Measurements from ENCODE around the gene BOK. TPM values are rescaled to one million over a fixed set of nuclear protein-coding genes. Genes with fewer than 3 reads are reported as not detected.

Gene BOK
- total and polyA plus RNA-seq, 2 of the 13 experiments (the other 11 are each of a cell fraction or from before 2014, with no cell fraction given): 35.5 to 39.2 TPM

GRCh38 chr2:241595600-241596140 is 37.1 kb downstream of the BOK start:
- BruUV-seq (replicated peaks): no TSS peak
- intact Hi-C loops (cut with micrococcal nuclease; ENCODE audit: unreplicated experiment) (loop anchor here (1.0 to 5.0 kb wide), 2 partner anchors 9 to 43 kb away; no protein-coding TSS in a partner anchor), in situ Hi-C loops (cut with HindIII; ENCODE audit: extremely low pct_ligation_motif_present, low pct_unique_long_range_greater_than_20kb) (no loop called here)
- peak; percentile 94 for ATAC-seq
- no peak overlapping the region for H3K27ac ChIP-seq (ENCODE audit: extremely low read length, insufficient read depth, low read length)
- peak; percentile 49 for DNase-seq (ENCODE audit: low spot score)
- H4K20me1 ChIP-seq (ENCODE audit: insufficient read depth, low read length): no peaks in the 10 kb centered on the region
- H3K4me1 ChIP-seq (ENCODE audit: insufficient read depth, low read length): no peaks in the 10 kb centered on the region
- ChIA-PET POLR2A (interaction anchor here (1.0 to 1.2 kb wide), 3 partner anchors 15 to 88 kb away, joined by 3 to 4 read pairs (median 3); no protein-coding TSS in a partner anchor), CTCF (ENCODE audit: low intra/inter-chr PET ratio, low total read pairs) (interaction anchor here (1.0 to 1.1 kb wide), 2 partner anchors 61 to 63 kb away, joined by 3 read pairs; no protein-coding TSS in a partner anchor)
- no peaks in the 10 kb centered on the region for H3K79me2 ChIP-seq (ENCODE audit: insufficient read depth, low read length)
- H3K36me3 ChIP-seq (replicated peaks in 1 of 2; ENCODE audit: control insufficient read depth in 1 of 2, insufficient read depth in 2 of 2, low read length in 2 of 2): peaks cover 23 to 71% of the 10 kb centered on the region in 2 experiments
- H2AFZ ChIP-seq (ENCODE audit: low read length): no peak overlapping the region
- whole genome bisulfite sequencing (ENCODE audit: low lambda C conversion rate): 85% methylated on average over 12 of the region's 15 CpGs
- no peak overlapping the region for H3K4me3 ChIP-seq (replicated peaks in 1 of 3; ENCODE audit: insufficient read depth in 1 of 3, low read depth in 2 of 3, low read length in 3 of 3)
- no peaks in the 10 kb centered on the region for H3K27me3 ChIP-seq (ENCODE audit: control insufficient read depth in 1 of 2, insufficient read depth in 2 of 2, low read length in 2 of 2)
- peak; percentile 70 for FAIRE-seq
- no peak overlapping the region for H3K4me2 ChIP-seq (ENCODE audit: low read depth, low read length)
- no peak overlapping the region for H3K9ac ChIP-seq (ENCODE audit: insufficient read depth, low read depth, low read length)
- H3K9me3 ChIP-seq (ENCODE audit: low read length): no peaks in the 10 kb centered on the region
- peak; percentile 42; the same call in 1 of the 2 replicates for TF ChIP-seq THAP9 (CRISPR knock-in tag; IDR thresholded peaks at IDR 0.05; ENCODE audit: borderline replicate concordance)
- TF ChIP-seq RAD21 (CRISPR knock-in tag; IDR thresholded peaks at IDR 0.05): peak; percentile 55; the same call in 1 of the 2 replicates
- peak; percentile 54; the same call in 1 of the 2 replicates for TF ChIP-seq SP4 (CRISPR knock-in tag; IDR thresholded peaks at IDR 0.05)
- TF ChIP-seq RFX3 (CRISPR knock-in tag; IDR thresholded peaks at IDR 0.05): no peak
- peak; percentile 57; the same call in 1 of the 2 replicates for TF ChIP-seq SMC3 (IDR thresholded peaks at IDR 0.05; ENCODE audit: low read length)
- TF ChIP-seq STAG1 (CRISPR knock-in tag; IDR thresholded peaks at IDR 0.05): peak; percentile 65
- TF ChIP-seq XRCC5 (optimal IDR thresholded peaks at IDR 0.05; ENCODE audit: low read length): peak; percentile 53
- TF ChIP-seq TFAP4 (IDR thresholded peaks at IDR 0.05; ENCODE audit: borderline replicate concordance, low read depth): peak; percentile 39; the same call in 1 of the 2 replicates
- no peak for TF ChIP-seq ZBTB20 (CRISPR knock-in tag; IDR thresholded peaks at IDR 0.05; ENCODE audit: borderline replicate concordance, low read depth)
- TF ChIP-seq, protein P1, sequence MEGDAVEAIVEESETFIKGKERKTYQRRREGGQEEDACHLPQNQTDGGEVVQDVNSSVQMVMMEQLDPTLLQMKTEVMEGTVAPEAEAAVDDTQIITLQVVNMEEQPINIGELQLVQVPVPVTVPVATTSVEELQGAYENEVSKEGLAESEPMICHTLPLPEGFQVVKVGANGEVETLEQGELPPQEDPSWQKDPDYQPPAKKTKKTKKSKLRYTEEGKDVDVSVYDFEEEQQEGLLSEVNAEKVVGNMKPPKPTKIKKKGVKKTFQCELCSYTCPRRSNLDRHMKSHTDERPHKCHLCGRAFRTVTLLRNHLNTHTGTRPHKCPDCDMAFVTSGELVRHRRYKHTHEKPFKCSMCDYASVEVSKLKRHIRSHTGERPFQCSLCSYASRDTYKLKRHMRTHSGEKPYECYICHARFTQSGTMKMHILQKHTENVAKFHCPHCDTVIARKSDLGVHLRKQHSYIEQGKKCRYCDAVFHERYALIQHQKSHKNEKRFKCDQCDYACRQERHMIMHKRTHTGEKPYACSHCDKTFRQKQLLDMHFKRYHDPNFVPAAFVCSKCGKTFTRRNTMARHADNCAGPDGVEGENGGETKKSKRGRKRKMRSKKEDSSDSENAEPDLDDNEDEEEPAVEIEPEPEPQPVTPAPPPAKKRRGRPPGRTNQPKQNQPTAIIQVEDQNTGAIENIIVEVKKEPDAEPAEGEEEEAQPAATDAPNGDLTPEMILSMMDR (CRISPR knock-in tag; IDR thresholded peaks at IDR 0.05): peak; percentile 67
- 0 out of 2 replicates have a peak, but pooled peaks have one; percentile 3 for TF ChIP-seq ZNF333 (CRISPR knock-in tag; IDR thresholded peaks at IDR 0.05; ENCODE audit: borderline replicate concordance)
- TF ChIP-seq HNRNPL (IDR thresholded peaks at IDR 0.05; ENCODE audit: low read depth, low read length): 0 out of 2 replicates have a peak, but pooled peaks have one; percentile 33
- TF ChIP-seq SMAD1 (CRISPR knock-in tag; IDR thresholded peaks at IDR 0.05; ENCODE audit: borderline replicate concordance, low read depth): no peak
- TF ChIP-seq RFX1 (IDR thresholded peaks at IDR 0.05): no peak
